ENCODE measurements around the gene GALNT2. TPM values are rescaled to one million over a fixed set of nuclear protein-coding genes. Genes with fewer than 3 reads are reported as not detected.
A peak's percentile ranks its signal among the peaks of the same experiment; 100 is the strongest.

The GALNT2 gene
- total and polyA plus RNA-seq, 2 of the 13 experiments (the other 11 are each of a cell fraction or from before 2014, with no cell fraction given) = 39.3 to 39.6 TPM

DNA sequence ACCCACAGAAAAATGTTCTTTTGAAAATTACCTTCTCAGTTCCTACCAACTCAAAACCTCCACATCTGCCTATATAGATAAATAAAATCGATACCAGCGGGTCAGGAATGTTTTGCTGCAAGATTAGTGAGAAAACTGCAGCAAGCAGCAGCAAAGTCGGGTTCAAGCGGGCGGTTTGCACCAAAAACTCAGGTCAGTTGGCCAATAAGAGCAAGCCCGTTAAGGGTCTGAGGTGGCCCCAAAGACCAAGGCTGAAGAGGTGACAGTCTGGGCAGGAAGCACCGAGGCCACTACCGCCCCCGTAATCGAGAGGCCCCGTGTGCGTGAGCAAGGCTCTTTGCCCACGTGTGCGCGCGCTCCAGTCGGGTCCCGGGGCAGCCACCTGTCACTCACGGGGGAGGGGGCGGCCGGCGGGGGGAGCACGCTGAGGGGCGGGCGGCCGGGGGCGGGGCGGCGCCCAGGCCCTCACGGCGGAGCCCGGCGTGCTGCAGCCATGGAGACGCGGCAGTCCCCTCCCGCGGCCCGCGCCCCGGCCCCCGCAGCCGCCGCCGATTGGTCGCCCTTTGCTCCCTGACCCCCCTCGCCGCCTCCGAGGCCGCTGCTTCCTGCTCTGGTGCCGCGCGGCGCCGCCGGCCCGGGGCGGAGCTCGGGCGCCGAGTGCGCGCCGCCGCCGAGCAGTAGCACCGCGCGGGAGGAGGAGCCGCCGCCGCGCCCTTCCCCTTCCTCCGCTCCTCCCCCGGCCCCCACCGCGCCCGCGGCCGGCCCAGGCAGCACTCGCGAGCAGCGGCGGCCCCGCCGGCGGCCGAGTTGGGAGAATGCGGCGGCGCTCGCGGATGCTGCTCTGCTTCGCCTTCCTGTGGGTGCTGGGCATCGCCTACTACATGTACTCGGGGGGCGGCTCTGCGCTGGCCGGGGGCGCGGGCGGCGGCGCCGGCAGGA is at the start of gene GALNT2 (continued):
- TF ChIP-seq EP300 (IDR thresholded peaks at IDR 0.05; ENCODE audit: low read depth in 2 of 2, low read length in 2 of 2) = no peak
- TF ChIP-seq EP300 (CRISPR knock-in tag; IDR thresholded peaks at IDR 0.05; ENCODE audit: borderline replicate concordance) = no peak
- no peak for TF ChIP-seq ZNF761 (CRISPR knock-in tag; conservative IDR thresholded peaks at IDR 0.05)
- TF ChIP-seq, protein P1, sequence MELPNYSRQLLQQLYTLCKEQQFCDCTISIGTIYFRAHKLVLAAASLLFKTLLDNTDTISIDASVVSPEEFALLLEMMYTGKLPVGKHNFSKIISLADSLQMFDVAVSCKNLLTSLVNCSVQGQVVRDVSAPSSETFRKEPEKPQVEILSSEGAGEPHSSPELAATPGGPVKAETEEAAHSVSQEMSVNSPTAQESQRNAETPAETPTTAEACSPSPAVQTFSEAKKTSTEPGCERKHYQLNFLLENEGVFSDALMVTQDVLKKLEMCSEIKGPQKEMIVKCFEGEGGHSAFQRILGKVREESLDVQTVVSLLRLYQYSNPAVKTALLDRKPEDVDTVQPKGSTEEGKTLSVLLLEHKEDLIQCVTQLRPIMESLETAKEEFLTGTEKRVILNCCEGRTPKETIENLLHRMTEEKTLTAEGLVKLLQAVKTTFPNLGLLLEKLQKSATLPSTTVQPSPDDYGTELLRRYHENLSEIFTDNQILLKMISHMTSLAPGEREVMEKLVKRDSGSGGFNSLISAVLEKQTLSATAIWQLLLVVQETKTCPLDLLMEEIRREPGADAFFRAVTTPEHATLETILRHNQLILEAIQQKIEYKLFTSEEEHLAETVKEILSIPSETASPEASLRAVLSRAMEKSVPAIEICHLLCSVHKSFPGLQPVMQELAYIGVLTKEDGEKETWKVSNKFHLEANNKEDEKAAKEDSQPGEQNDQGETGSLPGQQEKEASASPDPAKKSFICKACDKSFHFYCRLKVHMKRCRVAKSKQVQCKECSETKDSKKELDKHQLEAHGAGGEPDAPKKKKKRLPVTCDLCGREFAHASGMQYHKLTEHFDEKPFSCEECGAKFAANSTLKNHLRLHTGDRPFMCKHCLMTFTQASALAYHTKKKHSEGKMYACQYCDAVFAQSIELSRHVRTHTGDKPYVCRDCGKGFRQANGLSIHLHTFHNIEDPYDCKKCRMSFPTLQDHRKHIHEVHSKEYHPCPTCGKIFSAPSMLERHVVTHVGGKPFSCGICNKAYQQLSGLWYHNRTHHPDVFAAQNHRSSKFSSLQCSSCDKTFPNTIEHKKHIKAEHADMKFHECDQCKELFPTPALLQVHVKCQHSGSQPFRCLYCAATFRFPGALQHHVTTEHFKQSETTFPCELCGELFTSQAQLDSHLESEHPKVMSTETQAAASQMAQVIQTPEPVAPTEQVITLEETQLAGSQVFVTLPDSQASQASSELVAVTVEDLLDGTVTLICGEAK (IDR thresholded peaks at IDR 0.05) = no peak
- TF ChIP-seq, protein P1 (CRISPR knock-in tag; IDR thresholded peaks at IDR 0.05) = no peak
- TF ChIP-seq ZNF883 (CRISPR knock-in tag; IDR thresholded peaks at IDR 0.05; ENCODE audit: not compliant biosample characterization) = no peak
- no peak for TF ChIP-seq ERF (CRISPR knock-in tag; IDR thresholded peaks at IDR 0.05)
- TF ChIP-seq, protein P2, sequence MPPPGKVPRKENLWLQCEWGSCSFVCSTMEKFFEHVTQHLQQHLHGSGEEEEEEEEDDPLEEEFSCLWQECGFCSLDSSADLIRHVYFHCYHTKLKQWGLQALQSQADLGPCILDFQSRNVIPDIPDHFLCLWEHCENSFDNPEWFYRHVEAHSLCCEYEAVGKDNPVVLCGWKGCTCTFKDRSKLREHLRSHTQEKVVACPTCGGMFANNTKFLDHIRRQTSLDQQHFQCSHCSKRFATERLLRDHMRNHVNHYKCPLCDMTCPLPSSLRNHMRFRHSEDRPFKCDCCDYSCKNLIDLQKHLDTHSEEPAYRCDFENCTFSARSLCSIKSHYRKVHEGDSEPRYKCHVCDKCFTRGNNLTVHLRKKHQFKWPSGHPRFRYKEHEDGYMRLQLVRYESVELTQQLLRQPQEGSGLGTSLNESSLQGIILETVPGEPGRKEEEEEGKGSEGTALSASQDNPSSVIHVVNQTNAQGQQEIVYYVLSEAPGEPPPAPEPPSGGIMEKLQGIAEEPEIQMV (CRISPR knock-in tag; IDR thresholded peaks at IDR 0.05; ENCODE audit: low read depth) = no peak; the same call in 1 of the 2 replicates
- no peak for TF ChIP-seq CENPX (CRISPR knock-in tag; IDR thresholded peaks at IDR 0.05)
- TF ChIP-seq ZNF460 (CRISPR knock-in tag; IDR thresholded peaks at IDR 0.05; ENCODE audit: borderline replicate concordance) = no peak
- TF ChIP-seq ZBTB8A (CRISPR knock-in tag; IDR thresholded peaks at IDR 0.05; ENCODE audit: borderline replicate concordance, low read depth) = no peak
- peak; percentile 48; the same call in 1 of the 2 replicates for TF ChIP-seq ZBTB7B (CRISPR knock-in tag; IDR thresholded peaks at IDR 0.05)
- TF ChIP-seq KAT2B (IDR thresholded peaks at IDR 0.05; ENCODE audit: borderline replicate concordance, low read depth, low read length) = no peak
- no peak for TF ChIP-seq NPAS2 (CRISPR knock-in tag; IDR thresholded peaks at IDR 0.05; ENCODE audit: borderline replicate concordance)
- peak; percentile 57; the same call in 1 of the 2 replicates for TF ChIP-seq RAD21 (CRISPR knock-in tag; IDR thresholded peaks at IDR 0.05)

All from HepG2 (cell line).